H9 (cell line): Measurements from ENCODE around the gene DSTYK. TPM values are rescaled to one million over a fixed set of nuclear protein-coding genes. Genes with fewer than 3 reads are reported as not detected.

Experiments used
- DNase-seq: peaks from one replicate; pipeline ENCODE4 v3.0.0-alpha.2; 2017
- H2AFZ ChIP-seq: one replicate; pipeline ENCODE4 v1.6.1; 2013; ENCODE audit warnings: mild to moderate bottlenecking, low read length, control low read depth, moderate library complexity
- H2AK5ac ChIP-seq: 2 replicates; pipeline ENCODE4 v1.6.1; 2013; ENCODE audit warnings: low read length, control low read depth, mixed read lengths; ENCODE audit not compliant: insufficient read length
- H2BK120ac ChIP-seq: one replicate; pipeline ENCODE4 v1.6.1; 2013; ENCODE audit warnings: low read depth, mild to moderate bottlenecking, low read length, control low read depth, inconsistent platforms; ENCODE audit not compliant: poor library complexity, severe bottlenecking
- H2BK12ac ChIP-seq: 2 replicates; pipeline ENCODE4 v1.6.1; 2013; ENCODE audit warnings: low read length, control low read depth, mixed read lengths, low read depth; ENCODE audit not compliant: insufficient read length
- H2BK15ac ChIP-seq: 2 replicates; pipeline ENCODE4 v1.6.1; 2013; ENCODE audit warnings: low read depth, low read length, control low read depth
- H2BK20ac ChIP-seq: one replicate; pipeline ENCODE4 v1.6.1; 2013; ENCODE audit warnings: low read depth, mild to moderate bottlenecking, low read length, control low read depth, inconsistent platforms; ENCODE audit not compliant: poor library complexity, severe bottlenecking
- H2BK5ac ChIP-seq: 2 replicates; pipeline ENCODE4 v1.6.1; 2013; ENCODE audit warnings: low read length, control low read depth, mixed read lengths; ENCODE audit not compliant: insufficient read length
- H3K14ac ChIP-seq: 2 replicates; pipeline ENCODE4 v1.6.1; 2013; ENCODE audit warnings: low read length, control low read depth; ENCODE audit not compliant: insufficient read depth
- H3K18ac ChIP-seq: 2 replicates; pipeline ENCODE4 v1.6.1; 2013; ENCODE audit warnings: low read depth, mild to moderate bottlenecking, mixed read lengths, low read length, control low read depth; ENCODE audit not compliant: insufficient read length
- H3K23ac ChIP-seq: 2 replicates; pipeline ENCODE4 v1.6.1; 2013; ENCODE audit warnings: low read length, control low read depth, mixed read lengths, low read depth; ENCODE audit not compliant: insufficient read length
- H3K23me2 ChIP-seq: 2 replicates; pipeline ENCODE4 v1.6.1; 2013; ENCODE audit warnings: low read depth, mild to moderate bottlenecking, mixed read lengths, low read length, control low read depth; ENCODE audit not compliant: insufficient read length, poor library complexity, severe bottlenecking
- H3K27ac ChIP-seq: 2 replicates; pipeline ENCODE4 v1.5.1; 2013; ENCODE audit warnings: low read length, control low read depth, mixed read lengths, low read depth; ENCODE audit not compliant: insufficient read length
- H3K27me3 ChIP-seq: 2 replicates; pipeline ENCODE4 v1.6.1; 2013; ENCODE audit warnings: low read length, control low read depth, inconsistent platforms; ENCODE audit not compliant: insufficient read depth
- H3K4ac ChIP-seq: 2 replicates; pipeline ENCODE4 v1.6.1; 2013; ENCODE audit warnings: low read depth, mild to moderate bottlenecking, control low read depth, inconsistent platforms, low read length, moderate library complexity
- H3K4me1 ChIP-seq: 2 replicates; pipeline ENCODE4 v1.6.1; 2013; ENCODE audit warnings: low read length, control low read depth, inconsistent platforms; ENCODE audit not compliant: insufficient read depth
- H3K4me2 ChIP-seq: 2 replicates; pipeline ENCODE4 v1.6.1; 2013; ENCODE audit warnings: low read length, control low read depth, mixed read lengths; ENCODE audit not compliant: insufficient read length, insufficient read depth
- H3K56ac ChIP-seq: 2 replicates; pipeline ENCODE4 v1.6.1; 2013; ENCODE audit warnings: low read depth, mild to moderate bottlenecking, mixed read lengths, low read length, control low read depth; ENCODE audit not compliant: insufficient read length
- H3K79me1 ChIP-seq: 2 replicates; pipeline ENCODE4 v1.6.1; 2013; ENCODE audit warnings: low read depth, mild to moderate bottlenecking, moderate library complexity, low read length, control low read depth, inconsistent platforms; ENCODE audit not compliant: insufficient read depth, poor library complexity, severe bottlenecking
- H3K79me2 ChIP-seq: 2 replicates; pipeline ENCODE4 v1.6.1; 2013; ENCODE audit warnings: low read length, control low read depth, inconsistent platforms; ENCODE audit not compliant: insufficient read depth
- H3K9ac ChIP-seq: 2 replicates; pipeline ENCODE4 v1.6.1; 2013; ENCODE audit warnings: low read length, control low read depth, mixed read lengths; ENCODE audit not compliant: insufficient read length; ENCODE audit errors: extremely low read depth
- H3K9me3 ChIP-seq: one replicate; pipeline ENCODE4 v1.6.1; 2013; ENCODE audit warnings: low read depth, low read length, inconsistent platforms; ENCODE audit not compliant: control insufficient read depth
- H3T11ph ChIP-seq: one replicate; pipeline ENCODE4 v1.6.1; 2013; ENCODE audit warnings: mild to moderate bottlenecking, low read length, control low read depth, inconsistent platforms
- H4K20me1 ChIP-seq: one replicate; pipeline ENCODE4 v1.6.1; 2013; ENCODE audit not compliant: control insufficient read depth, insufficient read length, insufficient read depth
- H4K5ac ChIP-seq: 2 replicates; pipeline ENCODE4 v1.6.1; 2013; ENCODE audit warnings: low read depth, mild to moderate bottlenecking, mixed read lengths, low read length, control low read depth; ENCODE audit not compliant: insufficient read length
- H4K8ac ChIP-seq: replicated peaks from 2 replicates; pipeline ENCODE4 v1.6.1; 2013; ENCODE audit warnings: low read length, control low read depth, mixed read lengths, low read depth; ENCODE audit not compliant: insufficient read length
- H4K91ac ChIP-seq: 2 replicates; pipeline ENCODE4 v1.6.1; 2013; ENCODE audit warnings: low read depth, mild to moderate bottlenecking, moderate library complexity, mixed read lengths, low read length, control low read depth; ENCODE audit not compliant: insufficient read length
- H3K27ac Mint-ChIP-seq, 3 experiments: 2 replicates in 2 of 3; 3 replicates in 1 of 3; pipeline ENCODE4 v1.8.0; 2020 to 2021; ENCODE audit warnings: mixed read lengths in 3 of 3, mild to moderate bottlenecking in 1 of 3, moderate library complexity in 1 of 3
- H3K27me3 Mint-ChIP-seq: 2 replicates; pipeline ENCODE4 v1.8.0; 2021; ENCODE audit warnings: low read depth, mild to moderate bottlenecking, moderate library complexity, mixed read lengths
- H3K36me3 Mint-ChIP-seq, 3 experiments: 2 replicates in 2 of 3; 3 replicates in 1 of 3; pipeline ENCODE4 v1.8.0; 2020 to 2021; ENCODE audit warnings: low read depth in 3 of 3, mixed read lengths in 3 of 3; ENCODE audit not compliant: insufficient read depth in 1 of 3
- H3K4me1 Mint-ChIP-seq, 2 experiments: 2 replicates each; pipeline ENCODE4 v1.8.0; 2020; ENCODE audit warnings: mixed read lengths in 2 of 2
- H3K4me3 Mint-ChIP-seq, 2 experiments: 2 replicates in 1 of 2; 3 replicates in 1 of 2; pipeline ENCODE4 v1.8.0; 2020 to 2021; ENCODE audit warnings: mild to moderate bottlenecking in 2 of 2, mixed read lengths in 2 of 2, moderate library complexity in 1 of 2
- H3K9me3 Mint-ChIP-seq, 2 experiments: 2 replicates in 1 of 2; 3 replicates in 1 of 2; pipeline ENCODE4 v1.8.0; 2020; ENCODE audit warnings: mild to moderate bottlenecking in 2 of 2, mixed read lengths in 2 of 2, moderate library complexity in 1 of 2
- CTCF ChIP-seq: fragments of 200-600 bp; sonication (generic); conservative IDR thresholded peaks from 3 replicates; pipeline ENCODE4 v1.8.0; 2021; ENCODE audit warnings: antibody characterized with exemption, mild to moderate bottlenecking
- WGBS: extraction: QIAGEN DNeasy Blood & Tissue Kit; methylation state at CpG from one replicate; pipeline ENCODE4 v1.1.7; 2013; ENCODE audit warnings: missing lambda C conversion rate, low lambda C conversion rate, mixed read lengths; ENCODE audit not compliant: insufficient read length; ENCODE audit errors: extremely low coverage; 5-methylcytosine and 5-hydroxymethylcytosine counted together
- total RNA-seq: library from RNA; stranded (reverse); gene quantifications from 2 replicates; pipeline ENCODE4 v1.2.1, GENCODE V29; 2021

The DSTYK gene
- total RNA-seq, 1 experiment from 2014 or later: 8.5 TPM

GRCh38 chr1:205133287-205133686, 78.2 kb downstream of the DSTYK start:
- Histone ChIP-seq H3K18ac (no peak overlapping the region), H3K23me2 (no peaks in the 10 kb centered on the region), H2BK12ac (no peak overlapping the region), H3K4me1 (peaks cover 3% of the 10 kb centered on the region; the same call in 1 of the 2 replicates), H4K8ac (no peak overlapping the region), H4K91ac (no peak overlapping the region), H3K79me2 (no peaks in the 10 kb centered on the region), H2BK5ac (no peak overlapping the region), H3K14ac (no peak overlapping the region), H3K56ac (no peak overlapping the region), H3K9ac (no peak overlapping the region), H3K4me2 (no peak overlapping the region), H3T11ph (no peak overlapping the region), H3K4ac (no peak overlapping the region), H2AFZ (no peak overlapping the region), H3K79me1 (no peaks in the 10 kb centered on the region), H3K23ac (no peak overlapping the region), H2BK15ac (no peak overlapping the region), H2AK5ac (no peak overlapping the region), H4K5ac (no peak overlapping the region), H2BK120ac (no peak overlapping the region), H4K20me1 (no peaks in the 10 kb centered on the region), H2BK20ac (no peak overlapping the region), H3K9me3 (no peaks in the 10 kb centered on the region), H3K27me3 (no peaks in the 10 kb centered on the region), H3K27ac (no peak overlapping the region)
- Mint-ChIP-seq H3K9me3 (peaks cover 3% of the 10 kb centered on the region in 2 experiments; a peak in 2 of 5 replicates), H3K36me3 (peaks cover 0 to 5% (median 0%) of the 10 kb centered on the region in 3 experiments; a peak in 2 of 7 replicates), H3K27me3 (no peaks in the 10 kb centered on the region), H3K4me1 (peaks cover 7 to 8% of the 10 kb centered on the region in 2 experiments), H3K4me3 (no peak overlapping the region), H3K27ac (no peak overlapping the region)
- no CpG with 5 or more reads among the region's 1 CpG for WGBS
- no peak for DNase-seq
- TF ChIP-seq CTCF: no peak
